MM.1S (cell line): ENCODE data around the gene HIPK1.

Experiments used
- CTCF ChIP-seq: fragments of 300-600 bp; sonication (generic); IDR thresholded peaks from 2 replicates; pipeline ENCODE4 v1.5.1; 2016; ENCODE audit warnings: antibody characterized with exemption, low read length, mixed read lengths
- EZH2 ChIP-seq: fragments of 300-600 bp; sonication (generic); optimal IDR thresholded peaks from 2 replicates; pipeline ENCODE3; 2017; ENCODE audit warnings: low read depth, mild to moderate bottlenecking, antibody characterized with exemption, low read length, mixed read lengths
- EZH2phosphoT487 ChIP-seq: fragments of 300-600 bp; sonication (generic); IDR thresholded peaks from 2 replicates; pipeline ENCODE4 v1.6.1; 2018; ENCODE audit warnings: antibody characterized with exemption, low read length

DNA sequence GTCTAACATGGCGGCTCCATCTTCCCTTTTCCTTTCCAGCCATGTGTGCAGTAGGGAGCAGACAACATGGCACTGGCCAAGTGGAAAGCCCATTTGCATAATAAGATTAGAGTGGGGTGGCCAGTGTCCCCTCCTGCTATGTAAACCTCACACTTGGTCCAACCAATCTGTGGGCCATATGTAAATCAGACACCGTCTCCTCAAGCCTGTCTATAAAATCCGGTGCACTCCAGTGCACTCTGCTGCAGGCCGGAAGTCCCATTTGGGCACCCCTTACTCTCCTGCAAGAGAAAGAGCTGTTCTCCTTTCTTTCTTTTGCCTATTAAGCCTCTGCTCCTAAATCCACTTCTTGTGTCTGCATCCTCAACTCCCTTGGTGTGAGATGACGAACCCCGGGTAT is 94.3 kb downstream of the HIPK1 start:
- TF ChIP-seq EZH2 (no peak), CTCF (no peak), EZH2phosphoT487 (no peak)
